ENCODE results near the gene PRKCE. TPM values are rescaled to one million over a fixed set of nuclear protein-coding genes. Genes with fewer than 3 reads are reported as not detected.
"Not testable (repeated sequence)": the region's sequence is repeated elsewhere in the genome, so short reads cannot be mapped to it uniquely, and the experiment has no call there.

Gene PRKCE
- total RNA-seq, 3 donors from 2014 or later (not counting 1 experiment from before 2014, with no cell fraction given): 35.2 to 42.1 (median 38.6) TPM

DNA sequence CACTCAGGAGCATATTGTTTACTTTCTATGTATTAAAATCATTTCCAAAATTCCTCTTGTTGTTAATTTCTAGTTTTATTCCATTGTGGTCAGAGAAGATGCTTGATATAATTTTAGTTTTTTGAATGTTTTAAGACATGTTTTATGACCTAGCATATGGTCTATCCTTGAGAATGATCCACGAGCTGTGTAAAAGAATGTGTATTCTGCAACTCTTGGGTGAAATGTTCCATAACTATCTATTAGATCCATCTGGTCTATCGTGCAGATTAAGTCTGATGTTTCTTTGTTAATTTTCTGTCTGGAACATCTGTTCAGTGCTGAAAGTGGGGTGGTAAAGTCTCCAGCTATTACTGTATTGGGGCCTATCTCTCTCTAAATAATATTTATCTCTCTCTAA, 562.4 kb downstream of the PRKCE start:
- TF ChIP-seq, protein P1, sequence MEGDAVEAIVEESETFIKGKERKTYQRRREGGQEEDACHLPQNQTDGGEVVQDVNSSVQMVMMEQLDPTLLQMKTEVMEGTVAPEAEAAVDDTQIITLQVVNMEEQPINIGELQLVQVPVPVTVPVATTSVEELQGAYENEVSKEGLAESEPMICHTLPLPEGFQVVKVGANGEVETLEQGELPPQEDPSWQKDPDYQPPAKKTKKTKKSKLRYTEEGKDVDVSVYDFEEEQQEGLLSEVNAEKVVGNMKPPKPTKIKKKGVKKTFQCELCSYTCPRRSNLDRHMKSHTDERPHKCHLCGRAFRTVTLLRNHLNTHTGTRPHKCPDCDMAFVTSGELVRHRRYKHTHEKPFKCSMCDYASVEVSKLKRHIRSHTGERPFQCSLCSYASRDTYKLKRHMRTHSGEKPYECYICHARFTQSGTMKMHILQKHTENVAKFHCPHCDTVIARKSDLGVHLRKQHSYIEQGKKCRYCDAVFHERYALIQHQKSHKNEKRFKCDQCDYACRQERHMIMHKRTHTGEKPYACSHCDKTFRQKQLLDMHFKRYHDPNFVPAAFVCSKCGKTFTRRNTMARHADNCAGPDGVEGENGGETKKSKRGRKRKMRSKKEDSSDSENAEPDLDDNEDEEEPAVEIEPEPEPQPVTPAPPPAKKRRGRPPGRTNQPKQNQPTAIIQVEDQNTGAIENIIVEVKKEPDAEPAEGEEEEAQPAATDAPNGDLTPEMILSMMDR (IDR thresholded peaks at IDR 0.05): no peak
- Mint-ChIP-seq H3K4me1 (no peaks in the 10 kb centered on the region), H3K27me3 (ENCODE audit: low read depth in 2 of 2) (peaks cover 20 to 57% of the 10 kb centered on the region in 2 donors), H3K27ac (no peak overlapping the region), H3K36me3 (peaks cover 43% of the 10 kb centered on the region), H3K4me3 (no peak overlapping the region), H3K9me3 (peaks cover 4 to 10% of the 10 kb centered on the region in 2 donors)
- Histone ChIP-seq H3K36me3 (ENCODE audit: control insufficient read depth, insufficient read depth, low read length) (no peaks in the 10 kb centered on the region), H3K4me3 (ENCODE audit: low read length) (no peak overlapping the region), H3K27ac (ENCODE audit: low read length) (no peak overlapping the region), H3K27me3 (ENCODE audit: control insufficient read depth, insufficient read depth, low read length) (no peaks in the 10 kb centered on the region), H3K9me3 (ENCODE audit: control insufficient read depth, insufficient read depth, low read length) (no peaks in the 10 kb centered on the region), H3K4me1 (ENCODE audit: control insufficient read depth, insufficient read depth, low read length) (no peaks in the 10 kb centered on the region)
- no peak for ATAC-seq
- WGBS (ENCODE audit: insufficient coverage): 80% methylated on average over 1 of the region's 2 CpGs
- intact Hi-C loops (cut with micrococcal nuclease): no loop called here
- no peak for DNase-seq

DNA sequence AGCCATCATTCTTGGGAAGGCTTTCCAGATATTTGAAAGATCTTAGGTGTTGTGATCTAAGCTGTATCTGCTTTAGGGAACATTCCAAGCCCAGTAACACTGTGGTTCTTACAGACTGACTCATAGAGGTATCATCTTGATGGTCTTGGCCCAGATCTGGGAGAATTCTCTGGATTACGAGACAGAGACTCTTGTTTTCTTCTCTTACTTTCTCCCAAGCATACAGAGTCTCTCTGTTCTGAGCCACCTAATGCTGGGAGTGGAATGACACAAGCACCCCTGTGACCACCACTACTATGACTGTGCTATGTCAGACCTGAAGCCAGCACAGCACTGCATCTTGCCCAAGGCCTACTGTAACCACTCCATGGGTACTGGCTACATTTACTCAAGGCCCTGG, 564.7 kb downstream of the PRKCE start:
- Histone ChIP-seq H3K4me1 (ENCODE audit: control insufficient read depth, insufficient read depth, low read length) (no peaks in the 10 kb centered on the region), H3K9me3 (ENCODE audit: control insufficient read depth, insufficient read depth, low read length) (no peaks in the 10 kb centered on the region), H3K36me3 (ENCODE audit: control insufficient read depth, insufficient read depth, low read length) (no peaks in the 10 kb centered on the region), H3K4me3 (ENCODE audit: low read length) (no peak overlapping the region), H3K27ac (ENCODE audit: low read length) (no peak overlapping the region), H3K27me3 (ENCODE audit: control insufficient read depth, insufficient read depth, low read length) (no peaks in the 10 kb centered on the region)
- Mint-ChIP-seq H3K36me3 (peaks cover 36% of the 10 kb centered on the region), H3K27ac (no peak overlapping the region), H3K4me3 (no peak overlapping the region), H3K9me3 (peaks cover 4 to 10% of the 10 kb centered on the region in 2 donors), H3K27me3 (ENCODE audit: low read depth in 2 of 2) (peaks cover 33 to 74% of the 10 kb centered on the region in 2 donors), H3K4me1 (no peaks in the 10 kb centered on the region)
- intact Hi-C loops (cut with micrococcal nuclease): no loop called here
- TF ChIP-seq, protein P1 (IDR thresholded peaks at IDR 0.05): no peak
- ATAC-seq: no peak
- no peak for DNase-seq
- no CpG with 5 or more reads among the region's 1 CpG for WGBS (ENCODE audit: insufficient coverage)

- H3K27me3 Mint-ChIP-seq (ENCODE audit: low read depth in 2 of 2): peaks cover 18 to 59% of the 10 kb centered on the region in 2 donors
- WGBS (ENCODE audit: insufficient coverage): no CpG with 5 or more reads among the region's 1 CpG
- H3K36me3 ChIP-seq (ENCODE audit: control insufficient read depth, insufficient read depth, low read length); H3K9me3 Mint-ChIP-seq; DNase-seq; H3K27ac ChIP-seq (ENCODE audit: low read length); H3K4me3 ChIP-seq (ENCODE audit: low read length); H3K4me1 ChIP-seq (ENCODE audit: control insufficient read depth, insufficient read depth, low read length); H3K9me3 ChIP-seq (ENCODE audit: control insufficient read depth, insufficient read depth, low read length); intact Hi-C loops (cut with micrococcal nuclease); H3K27me3 ChIP-seq (ENCODE audit: control insufficient read depth, insufficient read depth, low read length); H3K27ac Mint-ChIP-seq; H3K4me3 Mint-ChIP-seq; H3K36me3 Mint-ChIP-seq: not testable (repeated sequence)
- peak in 2 of 3 donors; percentile 50 to 57 for ATAC-seq
- peaks cover 16 to 19% of the 10 kb centered on the region in 2 donors for H3K4me1 Mint-ChIP-seq
Observed at GRCh38 chr2:46223514-46223913, 572.0 kb downstream of the PRKCE start.

GRCh38 chr2:46225150-46225625, 573.7 kb downstream of the PRKCE start:
- H3K4me1 Mint-ChIP-seq: peaks cover 16 to 19% of the 10 kb centered on the region in 2 donors
- Histone ChIP-seq H3K36me3 (ENCODE audit: control insufficient read depth, insufficient read depth, low read length) (no peaks in the 10 kb centered on the region), H3K4me1 (ENCODE audit: control insufficient read depth, insufficient read depth, low read length) (peaks cover 12% of the 10 kb centered on the region), H3K9me3 (ENCODE audit: control insufficient read depth, insufficient read depth, low read length) (no peaks in the 10 kb centered on the region), H3K27me3 (ENCODE audit: control insufficient read depth, insufficient read depth, low read length) (no peaks in the 10 kb centered on the region), H3K27ac (ENCODE audit: low read length) (no peak overlapping the region), H3K4me3 (ENCODE audit: low read length) (no peak overlapping the region)
- H3K9me3 Mint-ChIP-seq: no peaks in the 10 kb centered on the region
- no peak overlapping the region for H3K27ac Mint-ChIP-seq
- H3K36me3 Mint-ChIP-seq: no peaks in the 10 kb centered on the region
- WGBS (ENCODE audit: insufficient coverage): no CpG with 5 or more reads among the region's 2 CpGs
- ATAC-seq (no peak), DNase-seq (no peak)
- TF ChIP-seq, protein P1 (IDR thresholded peaks at IDR 0.05): no peak
- intact Hi-C loops (cut with micrococcal nuclease): no loop called here
- peaks cover 10 to 48% of the 10 kb centered on the region in 2 donors for H3K27me3 Mint-ChIP-seq (ENCODE audit: low read depth in 2 of 2)
- no peak overlapping the region for H3K4me3 Mint-ChIP-seq
